SK-N-MC (cell line): ENCODE results near the gene FOXO1.

ENCODE experiments used
- EZH2 ChIP-seq: fragments of 200-600 bp; sonication (generic); IDR thresholded peaks from one replicate; pipeline ENCODE4 v1.6.1; 2017; ENCODE audit warnings: antibody characterized with exemption
- POLR2AphosphoS5 ChIP-seq: IDR thresholded peaks from 2 replicates; pipeline ENCODE4 v1.6.1; 2012; ENCODE audit warnings: mild to moderate bottlenecking, low read depth, low read length, borderline replicate concordance

DNA sequence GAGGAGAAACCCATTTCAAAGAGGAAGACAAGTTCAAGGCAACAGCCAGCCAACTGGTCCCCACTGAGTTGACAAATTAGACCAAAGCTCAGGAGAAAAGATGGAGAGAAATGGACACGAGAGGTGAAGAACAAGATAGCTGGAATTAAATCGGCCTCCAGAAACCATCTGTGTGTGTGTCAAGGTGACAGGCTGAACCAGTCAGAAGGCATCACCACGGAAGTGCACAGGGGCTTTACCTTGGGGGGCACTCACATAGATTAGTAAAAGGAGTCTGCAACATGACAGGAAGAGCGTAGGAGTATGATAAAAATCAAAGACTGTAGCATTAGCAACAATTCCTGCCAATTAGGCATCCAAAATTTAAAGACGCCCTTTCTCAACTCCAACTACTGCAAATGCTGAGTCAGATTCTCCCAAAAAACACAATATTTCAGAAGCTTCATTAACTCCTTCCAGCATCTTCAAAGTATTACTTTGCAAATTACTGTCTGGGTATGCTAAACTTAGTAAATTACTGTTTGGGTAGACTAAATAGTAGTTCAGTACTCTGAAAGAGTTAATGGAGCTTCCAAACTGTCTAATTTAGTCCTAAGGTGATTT, 66.2 kb downstream of the FOXO1 start:
- TF ChIP-seq POLR2AphosphoS5 (no peak), EZH2 (no peak)
